HG03064 (cell line): ENCODE measurements around the gene IFIT1B.
"Not testable (repeated sequence)": the region's sequence is repeated elsewhere in the genome, so short reads cannot be mapped to it uniquely, and the experiment has no call there.

Source experiments
- ATAC-seq: cut with Tn5 transposase; IDR thresholded peaks from one replicate; pipeline ENCODE4 v1.9.1; 2021; ENCODE audit warnings: low read depth; ENCODE audit not compliant: unreplicated experiment

The IFIT1B gene

GRCh38 chr10:89373916-89374711, 3.7 kb upstream of the IFIT1B start:
- no peak for ATAC-seq

- no peak for ATAC-seq
These were observed 3.1 kb upstream of the IFIT1B start for GRCh38 chr10:89374713-89375141.

DNA sequence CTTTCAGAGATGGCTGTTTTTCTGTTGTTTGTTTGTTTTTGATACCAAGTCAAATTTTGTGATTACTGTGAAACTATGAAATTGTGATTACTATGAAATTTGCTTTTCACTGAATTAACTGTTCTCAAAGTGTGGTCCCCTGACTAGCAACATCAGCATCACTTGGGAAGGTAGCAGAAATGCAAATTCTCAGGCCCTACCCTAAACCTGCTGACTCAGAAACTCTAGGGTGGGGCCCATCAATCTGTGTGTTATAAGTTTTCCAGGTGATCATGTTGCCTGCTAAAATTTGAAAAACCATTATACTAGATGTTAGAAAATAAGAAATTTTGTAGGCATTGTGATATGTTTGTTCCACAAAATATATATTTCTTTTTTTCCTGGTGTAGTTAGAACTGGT, 1.2 kb downstream of the IFIT1B start:
- ATAC-seq = no peak

- ATAC-seq = no peak
These were observed 4.9 kb downstream of the IFIT1B start for GRCh38 chr10:89382757-89383156.

GRCh38 chr10:89384474-89385340, 6.9 kb downstream of the IFIT1B start:
- ATAC-seq = no peak

DNA sequence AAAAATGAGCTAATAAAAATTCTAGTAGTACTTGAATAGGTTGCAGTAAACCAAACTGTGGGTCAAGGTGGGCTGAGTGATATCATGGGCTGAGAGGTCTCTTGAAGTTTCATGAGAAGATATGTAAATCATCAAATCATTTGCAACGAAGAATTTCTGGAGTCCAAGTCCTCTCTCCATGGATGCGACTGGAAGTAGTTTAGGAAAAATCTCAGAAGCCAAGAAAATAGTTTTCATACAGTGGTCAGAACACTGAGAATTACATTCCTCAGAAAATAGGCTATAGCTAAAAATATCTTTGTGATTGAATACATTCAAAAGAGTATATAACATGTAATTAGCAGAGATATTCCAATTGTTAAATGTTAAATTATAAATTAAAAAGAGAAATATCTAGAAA, 10.9 kb downstream of the IFIT1B start:
- no peak for ATAC-seq

GRCh38 chr10:89389254-89389653, 11.4 kb downstream of the IFIT1B start:
- no peak for ATAC-seq

GRCh38 chr10:89390476-89391225, 12.8 kb downstream of the IFIT1B start:
- ATAC-seq = no peak

GRCh38 chr10:89391226-89391576, 13.3 kb downstream of the IFIT1B start:
- ATAC-seq = not testable (repeated sequence)

DNA sequence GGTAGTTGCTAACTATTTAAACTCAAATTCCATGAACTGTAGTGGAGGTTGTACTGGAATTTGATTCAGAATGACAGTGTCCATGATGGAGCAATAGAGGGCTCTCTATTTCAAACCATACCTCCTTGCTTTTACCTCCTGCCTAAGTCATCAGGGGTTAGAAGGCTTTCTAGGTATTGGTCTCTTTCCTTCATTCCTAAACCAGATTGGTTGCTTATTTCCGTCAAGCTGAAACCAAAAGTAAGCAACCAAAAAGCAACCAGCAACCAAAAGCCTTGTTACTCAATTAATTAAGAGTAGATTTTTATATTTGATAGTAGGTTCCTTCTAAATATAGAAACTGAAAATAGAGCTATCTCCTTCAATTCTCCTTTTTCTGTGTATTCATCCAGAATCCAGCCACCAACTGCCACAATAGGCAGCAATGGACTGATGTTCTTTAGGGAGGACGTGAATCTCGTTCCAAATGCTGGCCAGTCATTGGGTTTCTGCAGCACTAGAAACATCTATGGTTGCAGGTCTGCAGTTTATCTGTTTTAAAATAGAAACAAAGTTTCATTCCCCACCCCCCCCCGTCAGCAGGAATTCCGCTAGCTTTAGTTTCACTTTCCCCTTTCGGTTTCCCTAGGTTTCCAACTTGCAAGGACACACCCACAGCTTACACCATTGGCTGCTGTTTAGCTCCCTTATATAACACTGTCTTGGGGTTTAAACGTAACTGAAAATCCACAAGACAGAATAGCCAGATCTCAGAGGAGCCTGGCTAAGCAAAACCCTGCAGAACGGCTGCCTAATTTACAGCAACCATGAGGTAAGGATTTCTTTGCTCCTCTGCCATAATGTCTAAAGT, 14.3 kb downstream of the IFIT1B start, which contains the start of gene IFIT1:
Gene IFIT1 (plus strand): TSS at position 717 of the 850 bp plus-strand sequence. CDS start 90 bp downstream, at position 807.
- peak; percentile 76 for ATAC-seq

DNA sequence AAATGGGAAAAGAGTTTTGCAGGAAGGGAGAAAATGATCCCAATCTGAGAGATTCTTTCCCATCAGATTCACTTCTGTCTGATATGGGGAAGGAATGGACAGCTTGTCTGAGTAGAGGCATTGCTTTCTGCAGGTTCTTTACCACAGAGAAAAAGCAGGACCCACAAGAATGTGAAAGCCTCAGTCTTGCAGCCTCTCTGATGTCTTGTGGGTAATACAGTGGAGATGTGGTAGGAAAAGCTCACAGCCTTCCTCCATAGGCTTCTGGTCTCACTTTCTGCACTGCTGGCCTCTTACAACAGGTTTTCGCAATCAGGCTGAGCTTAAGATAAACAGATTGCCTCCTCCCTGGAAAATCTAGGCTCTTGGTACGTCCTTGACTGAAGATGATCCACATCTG, 15.1 kb downstream of the IFIT1B start:
- ATAC-seq = no peak

- no peak for ATAC-seq
These were observed 16.0 kb downstream of the IFIT1B start for GRCh38 chr10:89393898-89394297.

DNA sequence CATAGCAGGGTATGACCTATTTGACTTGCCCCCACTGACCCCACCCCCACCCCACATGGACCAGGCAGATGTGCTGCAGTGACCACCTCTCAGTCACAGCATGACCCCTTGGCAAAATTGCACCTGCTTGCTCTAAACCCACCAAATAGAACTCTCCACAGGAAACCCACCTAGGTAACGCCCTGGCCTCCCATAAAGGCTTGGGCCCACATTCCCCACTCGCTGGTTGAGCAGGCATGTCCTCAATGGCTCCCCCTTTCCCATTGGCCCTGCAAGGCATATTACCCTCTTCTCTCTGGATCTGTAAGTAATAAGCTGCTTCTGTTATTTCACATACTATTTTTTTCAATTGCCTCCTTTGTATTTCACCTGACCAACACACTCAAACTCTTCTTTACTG, 17.3 kb downstream of the IFIT1B start:
- no peak for ATAC-seq

DNA sequence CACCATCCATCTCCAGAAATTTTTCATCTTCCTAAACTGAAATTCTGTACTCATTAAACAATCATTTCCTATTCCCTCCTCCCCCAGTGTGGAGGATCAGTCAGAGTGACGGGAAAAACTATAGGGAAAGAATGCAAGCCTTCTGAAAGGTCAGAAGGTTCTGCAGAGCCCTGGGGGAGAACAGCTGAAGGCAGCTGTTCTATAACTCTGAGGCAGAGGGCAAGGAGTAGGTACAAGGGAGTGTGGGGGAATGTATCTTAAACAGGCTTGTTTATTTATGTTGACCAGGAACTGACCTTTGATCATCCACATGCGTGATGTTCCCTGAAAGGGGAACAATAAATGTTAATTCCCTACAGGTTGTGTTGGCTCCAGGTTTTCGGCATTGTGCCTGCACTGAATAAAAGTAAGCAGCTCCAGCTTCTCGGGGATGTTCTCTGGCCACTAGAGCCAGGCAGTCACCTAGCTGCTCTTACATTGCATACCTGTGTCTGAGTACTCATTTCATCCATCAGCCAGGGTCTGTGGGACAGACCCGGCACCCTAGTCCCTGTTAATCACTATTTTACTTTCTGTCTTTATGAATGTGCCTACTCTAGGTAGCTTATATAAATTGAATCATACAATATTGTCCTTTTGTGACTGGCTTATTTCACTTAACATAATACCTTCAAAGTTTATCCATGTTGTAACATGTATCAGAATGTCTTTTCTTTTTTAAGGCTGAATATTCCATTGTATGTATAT, 20.3 kb downstream of the IFIT1B start:
- ATAC-seq = no peak

GRCh38 chr10:89399956-89400355, 22.1 kb downstream of the IFIT1B start:
- ATAC-seq = no peak

DNA sequence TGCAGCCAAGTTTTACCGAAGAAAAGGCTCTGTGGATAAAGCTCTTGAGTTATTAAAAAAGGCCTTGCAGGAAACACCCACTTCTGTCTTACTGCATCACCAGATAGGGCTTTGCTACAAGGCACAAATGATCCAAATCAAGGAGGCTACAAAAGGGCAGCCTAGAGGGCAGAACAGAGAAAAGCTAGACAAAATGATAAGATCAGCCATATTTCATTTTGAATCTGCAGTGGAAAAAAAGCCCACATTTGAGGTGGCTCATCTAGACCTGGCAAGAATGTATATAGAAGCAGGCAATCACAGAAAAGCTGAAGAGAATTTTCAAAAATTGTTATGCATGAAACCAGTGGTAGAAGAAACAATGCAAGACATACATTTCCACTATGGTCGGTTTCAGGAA, 25.2 kb downstream of the IFIT1B start:
- no peak for ATAC-seq

DNA sequence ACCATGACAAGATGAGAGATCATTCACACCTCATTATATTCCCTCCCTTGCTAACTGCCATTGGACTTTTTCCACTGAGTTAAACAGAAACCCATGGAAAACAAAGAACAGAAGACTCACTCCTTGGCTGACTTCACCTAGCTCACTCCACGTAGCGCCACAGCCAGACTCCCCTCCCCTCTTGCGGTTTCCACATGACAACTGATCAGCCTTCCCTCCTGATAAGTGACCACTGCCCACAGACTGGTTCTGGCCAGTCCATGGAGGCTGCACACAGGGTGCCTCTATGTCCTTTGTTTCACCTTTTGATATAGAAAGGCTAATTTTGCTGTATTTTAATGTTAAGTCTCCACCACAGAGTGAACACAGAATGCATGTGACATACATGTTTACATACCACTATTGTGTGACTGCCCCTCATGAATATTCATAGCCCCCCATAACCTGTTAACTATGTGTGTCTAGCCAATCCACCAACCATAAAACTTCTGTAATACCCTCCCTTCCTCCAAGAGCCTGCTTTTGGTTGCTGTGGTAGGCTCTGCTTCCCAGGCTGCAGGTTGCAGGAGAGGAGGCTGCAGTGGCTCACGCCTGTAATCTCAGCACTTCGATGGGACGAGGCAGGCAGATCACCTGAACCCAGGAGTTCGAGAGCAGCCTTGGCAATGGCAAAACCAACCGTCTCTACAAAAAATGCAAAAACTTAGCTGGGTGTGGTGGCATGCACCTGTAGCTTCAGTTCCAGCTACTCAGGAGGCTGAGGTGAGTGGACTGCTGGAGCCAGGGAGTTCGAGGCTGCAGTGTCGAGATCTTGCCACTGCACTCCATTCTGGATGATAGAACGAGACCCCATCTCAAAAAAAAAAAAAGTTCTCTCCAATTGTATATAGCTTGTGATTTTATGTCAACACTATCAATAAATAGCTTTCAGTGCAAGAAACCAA, 26.5 kb downstream of the IFIT1B start:
- no peak for ATAC-seq

GRCh38 chr10:89406178-89406577, 28.3 kb downstream of the IFIT1B start:
- not testable (repeated sequence) for ATAC-seq
